ENCODE results near the gene NHLRC2.
"Not testable (repeated sequence)": the region's sequence is repeated elsewhere in the genome, so short reads cannot be mapped to it uniquely, and the experiment has no call there.

The NHLRC2 gene, protein sequence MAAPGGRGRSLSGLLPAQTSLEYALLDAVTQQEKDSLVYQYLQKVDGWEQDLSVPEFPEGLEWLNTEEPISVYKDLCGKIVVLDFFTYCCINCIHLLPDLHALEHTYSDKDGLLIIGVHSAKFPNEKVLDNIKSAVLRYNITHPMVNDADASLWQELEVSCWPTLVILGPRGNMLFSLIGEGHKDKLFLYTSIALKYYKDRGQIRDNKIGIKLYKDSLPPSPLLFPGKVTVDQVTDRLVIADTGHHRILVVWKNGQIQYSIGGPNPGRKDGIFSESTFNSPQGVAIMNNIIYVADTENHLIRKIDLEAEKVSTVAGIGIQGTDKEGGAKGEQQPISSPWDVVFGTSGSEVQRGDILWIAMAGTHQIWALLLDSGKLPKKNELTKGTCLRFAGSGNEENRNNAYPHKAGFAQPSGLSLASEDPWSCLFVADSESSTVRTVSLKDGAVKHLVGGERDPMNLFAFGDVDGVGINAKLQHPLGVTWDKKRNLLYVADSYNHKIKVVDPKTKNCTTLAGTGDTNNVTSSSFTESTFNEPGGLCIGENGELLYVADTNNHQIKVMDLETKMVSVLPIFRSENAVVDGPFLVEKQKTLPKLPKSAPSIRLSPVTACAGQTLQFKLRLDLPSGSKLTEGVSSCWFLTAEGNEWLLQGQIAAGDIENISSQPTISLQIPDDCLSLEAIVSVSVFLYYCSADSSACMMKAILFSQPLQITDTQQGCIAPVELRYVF

DNA sequence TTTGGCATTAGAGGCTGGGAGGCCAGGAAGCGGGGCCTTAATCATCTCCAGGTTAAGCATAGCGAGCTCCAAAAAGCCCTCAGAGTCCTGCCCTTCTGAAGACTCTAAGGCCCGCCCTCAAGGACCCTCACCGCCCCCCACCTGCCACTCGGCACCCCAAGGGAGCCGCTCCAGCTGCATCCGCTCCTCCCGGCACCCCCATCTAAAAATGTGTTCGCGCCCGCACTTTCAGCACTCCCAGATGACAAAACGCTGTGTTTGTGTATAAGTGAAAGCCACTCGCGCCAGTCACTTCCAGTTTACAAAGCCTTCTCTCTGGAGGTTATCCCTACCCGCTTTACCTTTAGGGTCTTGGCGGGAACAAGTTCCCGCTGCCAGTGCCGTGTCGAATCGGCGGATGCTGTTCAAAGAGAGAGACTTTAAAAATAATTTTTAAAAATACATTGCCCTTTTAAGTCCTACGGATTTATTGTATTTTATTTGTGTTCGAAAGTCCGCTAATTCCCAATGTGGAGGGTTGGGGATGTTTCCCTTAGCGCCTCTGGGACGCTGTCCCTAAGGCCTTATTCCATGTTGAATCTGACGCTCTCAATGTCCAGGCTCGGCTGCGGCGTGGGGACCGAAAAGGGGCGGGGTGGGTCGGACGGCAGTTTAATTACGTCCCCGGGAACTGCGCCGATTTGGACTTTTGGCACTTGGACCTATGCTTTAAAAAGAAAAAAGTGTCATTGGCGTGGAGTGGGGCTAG lies at the start of gene NHLRC2, which contains the start of gene DCLRE1A:
Gene NHLRC2, plus strand, starts transcription at position 649 of the 748 bp plus-strand sequence. CDS start 212 bp downstream, outside the sequence.
Gene DCLRE1A, minus strand, starts transcription at position 70 of the 748 bp plus-strand sequence. CDS start 900 bp downstream, outside the sequence.
- peak; percentile 81 for DNase-seq (ENCODE audit: low spot score)

DNA sequence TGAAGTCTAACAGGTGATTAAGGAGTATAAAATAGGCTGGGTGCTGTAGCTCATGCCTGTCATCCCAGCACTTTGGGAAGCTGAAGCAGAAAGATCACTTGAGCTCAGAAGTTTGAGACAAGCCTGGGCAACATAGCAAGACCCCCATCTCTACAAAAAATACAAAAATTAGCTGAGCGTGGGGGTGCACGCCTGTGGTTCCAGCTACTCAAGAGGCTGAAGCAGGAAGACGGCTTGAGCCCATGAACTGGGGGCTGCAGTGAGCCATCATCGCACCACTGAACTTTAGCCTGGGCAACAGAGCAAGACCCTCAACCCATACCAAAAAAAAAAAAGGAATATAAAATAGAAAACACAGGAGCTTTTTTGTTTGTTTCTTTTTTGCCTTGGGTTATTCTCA lies 48.0 kb upstream of the NHLRC2 start:
- no peak for DNase-seq (ENCODE audit: low spot score)

DNA sequence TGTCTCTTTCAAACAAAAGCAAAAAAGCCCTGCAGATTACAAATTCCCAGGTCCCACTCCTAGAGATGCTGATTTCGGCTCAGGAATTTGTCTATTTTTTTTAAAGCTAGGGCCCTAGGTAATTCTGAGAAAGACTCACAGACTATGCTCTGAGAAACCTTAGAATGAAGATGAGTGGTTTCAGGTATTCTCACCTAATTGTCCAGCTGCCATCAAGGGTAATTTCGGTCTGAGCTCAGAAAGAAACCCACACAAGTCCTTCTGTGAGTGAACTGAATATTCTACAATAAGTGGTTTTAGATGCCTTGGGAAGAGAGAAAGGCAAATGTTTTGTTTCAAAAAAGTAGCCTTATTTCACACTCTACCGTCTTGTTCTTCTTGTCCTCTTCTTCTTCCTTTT lies 46.3 kb upstream of the NHLRC2 start:
- no peak for DNase-seq (ENCODE audit: low spot score)

DNA sequence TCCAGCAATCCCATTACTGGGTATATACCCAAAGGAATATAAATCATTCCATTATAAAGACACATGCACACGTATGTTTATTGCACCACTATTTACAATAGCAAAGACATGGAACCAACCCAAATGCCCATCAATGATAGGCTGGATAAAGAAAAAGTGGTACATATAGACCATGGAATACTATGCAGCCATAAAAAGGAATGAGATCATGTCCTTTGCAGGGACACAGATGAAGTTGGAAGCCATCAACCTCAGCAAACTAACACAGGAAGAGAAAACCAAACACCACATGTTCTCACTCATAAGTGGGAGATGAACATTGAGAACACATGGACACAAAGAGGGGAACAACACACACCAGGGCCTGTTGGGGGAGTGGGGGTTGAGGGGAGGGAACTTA lies 39.8 kb upstream of the NHLRC2 start:
- DNase-seq (ENCODE audit: low spot score), result not testable (repeated sequence)

DNA sequence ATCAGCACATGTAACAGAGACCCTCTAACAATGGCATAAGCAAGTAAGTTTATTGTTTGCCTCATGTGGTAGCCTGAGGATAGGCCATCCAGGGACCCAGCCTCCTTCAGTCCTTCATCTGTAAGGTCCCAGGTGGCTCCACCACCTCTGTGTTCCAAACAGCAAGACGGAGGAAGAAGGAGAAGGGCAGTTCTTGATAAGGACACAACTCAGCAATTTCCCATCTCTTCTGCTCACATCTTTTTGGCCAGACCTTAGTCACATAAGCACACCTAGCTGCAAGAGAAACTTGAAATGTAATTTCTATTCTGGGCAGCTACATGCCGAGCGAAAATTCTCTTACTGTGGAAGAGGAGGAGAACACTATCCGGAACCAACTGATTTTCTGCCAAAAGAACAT lies 34.5 kb upstream of the NHLRC2 start:
- DNase-seq (ENCODE audit: low spot score), result no peak

DNA sequence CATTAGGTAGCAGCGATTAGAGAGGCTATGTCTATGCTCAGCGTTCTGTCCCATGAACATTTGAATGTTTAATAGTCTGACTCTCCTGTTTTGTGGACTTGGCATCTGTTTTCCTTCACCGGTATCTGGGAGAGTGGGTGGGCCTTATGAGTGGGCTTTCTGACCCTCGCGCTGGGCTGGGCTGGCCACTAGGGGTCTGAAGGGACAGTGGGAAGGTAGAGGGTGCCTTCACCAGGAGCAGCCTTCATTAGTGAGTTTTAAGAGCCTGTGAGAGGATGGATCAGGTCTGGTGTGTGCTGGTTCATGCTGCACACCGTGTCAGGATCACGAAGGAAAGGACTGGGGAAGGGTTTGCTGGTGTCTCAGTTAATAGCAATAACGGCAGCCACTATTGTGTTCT lies 34.0 kb upstream of the NHLRC2 start:
- DNase-seq (ENCODE audit: low spot score), result no peak

DNA sequence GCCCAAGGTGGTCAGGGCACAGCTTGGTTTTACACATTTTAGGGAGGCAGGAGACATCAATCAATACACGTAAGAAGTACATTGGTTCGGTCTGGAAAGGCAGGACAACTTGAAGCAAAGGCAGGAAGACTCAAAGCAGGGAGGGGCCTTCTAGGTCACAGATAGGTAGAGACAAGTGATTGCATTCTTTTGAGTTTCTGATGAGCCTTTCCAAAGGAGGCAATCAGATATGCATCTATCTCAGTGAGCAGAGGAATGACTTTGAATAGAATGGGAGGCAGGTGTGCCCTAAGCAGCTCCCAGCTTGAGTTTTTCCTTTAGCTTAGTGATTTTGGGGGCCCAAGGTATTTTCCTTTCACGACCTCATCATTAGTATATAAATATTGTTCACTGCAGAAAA lies 33.2 kb upstream of the NHLRC2 start:
- DNase-seq (ENCODE audit: low spot score), result not testable (repeated sequence)

DNA sequence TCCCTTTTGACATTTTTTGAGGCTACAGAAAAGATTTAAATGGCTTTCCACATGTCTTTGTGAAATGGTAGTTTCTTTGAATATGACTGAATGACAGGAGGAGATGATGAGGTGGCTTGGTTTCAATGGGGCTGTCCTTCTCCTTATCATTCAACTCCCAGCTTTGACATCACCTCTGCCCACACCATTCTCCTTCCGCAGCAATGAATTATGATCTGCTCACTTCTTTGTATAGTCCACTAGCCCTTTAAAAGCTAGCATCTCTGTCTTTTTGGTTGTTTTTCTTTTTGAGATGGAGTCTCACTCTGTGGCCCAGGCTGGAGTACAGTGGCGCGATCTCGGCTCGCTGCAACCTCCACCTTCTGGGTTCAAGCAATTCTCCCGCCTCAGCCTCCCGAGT lies 32.3 kb upstream of the NHLRC2 start:
- no peak for DNase-seq (ENCODE audit: low spot score)

DNA sequence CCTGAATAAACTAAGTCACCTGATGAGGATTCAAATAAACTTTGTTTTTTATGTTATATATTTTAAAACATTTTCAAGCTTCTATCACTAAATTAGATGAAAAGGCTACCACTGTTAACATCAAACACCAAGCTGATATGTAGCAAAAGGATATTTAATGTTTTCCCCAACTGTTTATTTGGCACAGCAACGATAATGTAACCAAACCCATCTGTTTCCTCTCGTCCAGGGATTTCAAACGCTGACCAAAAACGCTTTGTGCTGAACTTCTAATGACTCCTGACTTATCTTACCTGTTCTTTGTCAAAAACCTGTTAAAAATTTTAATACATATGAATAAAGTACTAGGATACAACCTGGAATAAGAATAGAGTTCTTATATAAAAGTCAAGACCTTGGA lies 31.1 kb upstream of the NHLRC2 start:
- no peak for DNase-seq (ENCODE audit: low spot score)

DNA sequence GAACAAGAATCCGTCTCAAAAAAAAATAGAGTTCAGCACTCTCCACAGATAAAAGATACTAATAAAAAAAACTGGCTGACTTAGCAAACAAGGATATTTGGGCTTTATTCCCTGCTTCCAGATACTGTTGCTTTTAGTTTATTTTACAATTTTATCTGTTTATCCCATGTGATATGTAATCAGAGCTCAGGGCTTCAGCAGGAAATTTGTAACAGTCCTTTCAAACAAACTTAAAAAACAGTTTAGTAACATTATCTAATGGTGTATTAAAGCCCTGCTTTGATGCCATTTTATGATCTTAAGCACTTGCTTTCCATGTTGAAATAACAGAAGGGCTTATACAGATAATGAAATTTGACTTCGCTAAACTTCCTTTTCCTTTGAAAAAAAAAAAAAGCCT lies 28.7 kb upstream of the NHLRC2 start:
- no peak for DNase-seq (ENCODE audit: low spot score)

DNA sequence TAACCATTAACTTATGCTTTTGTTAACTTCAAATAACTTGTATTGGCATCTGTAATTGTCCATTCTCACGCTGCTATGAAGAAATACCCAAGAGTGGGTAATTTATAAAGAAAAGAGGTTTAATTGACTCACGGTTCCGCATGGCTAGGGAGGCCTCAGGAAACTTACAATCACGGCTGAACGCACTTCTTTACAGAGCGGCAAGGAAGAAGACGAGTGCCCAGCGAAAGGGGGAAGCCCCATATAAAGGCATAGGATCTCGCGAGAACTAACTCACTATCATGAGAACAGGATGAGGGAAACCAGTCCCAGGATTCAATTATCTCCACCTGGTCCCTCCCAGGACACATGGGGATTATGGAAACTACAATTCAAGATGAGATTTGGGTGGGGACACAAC lies 25.9 kb upstream of the NHLRC2 start:
- DNase-seq (ENCODE audit: low spot score), result not testable (repeated sequence)

DNA sequence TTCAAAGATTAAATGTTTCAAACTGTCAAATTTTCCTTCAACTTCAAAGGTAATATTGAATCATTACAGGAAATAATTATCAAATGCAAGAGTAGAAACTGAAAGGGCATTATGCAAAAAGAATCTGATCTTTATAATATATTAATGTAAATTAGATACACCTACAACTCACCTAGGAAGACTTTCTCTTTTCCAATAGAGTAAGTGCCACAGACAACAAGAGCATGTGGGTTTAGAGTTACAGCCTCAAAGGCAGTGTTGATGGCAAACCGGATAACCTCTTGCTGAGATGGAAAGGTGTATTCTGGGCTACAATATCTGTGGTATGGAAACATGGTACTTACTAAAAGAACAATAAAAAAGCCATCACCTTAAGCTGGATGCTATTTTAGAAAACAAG lies 12.3 kb upstream of the NHLRC2 start:
- no peak for DNase-seq (ENCODE audit: low spot score)

DNA sequence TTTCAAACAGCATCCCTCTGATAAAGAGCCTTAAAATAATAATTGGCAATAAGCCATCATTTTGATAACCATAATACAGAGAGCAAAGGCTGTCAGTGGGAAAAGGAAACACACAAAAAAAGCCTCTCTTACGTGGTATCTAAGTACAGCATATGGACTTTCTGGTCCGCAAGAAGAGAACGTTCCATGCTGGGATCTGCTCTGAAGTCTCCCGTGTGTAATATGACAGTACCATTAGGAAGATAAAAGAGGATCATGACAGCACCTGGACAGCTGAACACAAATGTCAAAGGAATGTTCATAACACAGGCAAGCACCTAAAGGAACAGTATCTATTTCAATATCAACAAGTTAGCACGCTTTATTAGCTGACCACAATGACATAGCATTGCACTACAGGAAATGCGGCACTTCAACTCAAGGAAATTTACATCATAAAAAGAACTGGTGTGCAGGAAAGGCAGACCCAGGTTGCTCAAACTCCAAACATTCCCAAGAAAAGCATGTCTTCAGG lies 10.4 kb upstream of the NHLRC2 start:
- DNase-seq (ENCODE audit: low spot score), result no peak

DNA sequence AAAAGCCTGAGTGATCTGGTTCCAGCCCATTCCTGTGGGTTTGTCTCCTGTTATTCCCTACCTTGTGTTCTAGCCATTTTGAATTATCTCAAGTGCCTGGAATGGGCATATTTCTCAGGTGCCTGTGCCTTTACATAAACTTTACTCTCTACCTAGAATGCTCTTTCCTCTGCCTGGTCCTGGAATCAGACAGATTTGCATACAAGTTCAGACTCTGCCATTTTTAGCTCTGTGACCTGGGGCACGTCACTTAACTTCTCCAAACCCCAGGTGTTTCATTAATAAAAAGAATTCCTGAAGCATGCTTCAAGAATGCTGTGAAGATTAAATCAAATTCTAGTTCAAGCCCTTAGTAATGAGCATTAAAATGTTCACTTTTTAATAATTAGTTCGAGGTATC lies 8.4 kb upstream of the NHLRC2 start:
- DNase-seq (ENCODE audit: low spot score), result no peak

DNA sequence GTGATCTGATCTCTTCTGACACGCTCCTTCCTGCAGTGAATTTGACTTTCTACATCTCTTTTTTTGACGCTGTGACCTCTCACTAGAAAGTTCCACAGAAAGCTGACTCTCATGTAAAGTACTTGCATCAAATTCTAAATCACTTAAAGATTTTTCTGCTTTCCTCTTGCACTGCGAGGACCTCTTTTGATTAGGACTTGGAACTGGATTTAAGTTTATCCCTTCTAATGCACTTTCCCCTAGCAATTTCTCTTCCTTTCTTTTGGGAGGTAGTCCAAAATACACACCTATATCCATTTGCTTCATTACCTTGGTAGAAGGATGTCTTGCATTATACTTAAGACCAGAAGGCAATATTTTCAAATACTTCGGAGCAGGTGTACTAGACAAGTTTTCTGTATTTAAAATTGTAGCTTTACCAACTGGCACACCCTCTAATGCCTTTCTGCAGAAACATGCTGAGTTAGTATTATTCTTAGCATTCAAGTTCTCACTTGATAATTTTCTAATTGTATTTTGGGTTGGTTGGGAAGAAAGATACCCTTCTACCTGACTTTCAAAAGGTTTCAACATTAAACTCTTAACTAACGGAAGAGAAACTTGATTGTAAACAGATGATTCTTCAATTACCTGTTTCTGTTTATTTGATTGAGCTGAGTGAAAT lies 5.2 kb upstream of the NHLRC2 start:
- no peak for DNase-seq (ENCODE audit: low spot score)

DNA sequence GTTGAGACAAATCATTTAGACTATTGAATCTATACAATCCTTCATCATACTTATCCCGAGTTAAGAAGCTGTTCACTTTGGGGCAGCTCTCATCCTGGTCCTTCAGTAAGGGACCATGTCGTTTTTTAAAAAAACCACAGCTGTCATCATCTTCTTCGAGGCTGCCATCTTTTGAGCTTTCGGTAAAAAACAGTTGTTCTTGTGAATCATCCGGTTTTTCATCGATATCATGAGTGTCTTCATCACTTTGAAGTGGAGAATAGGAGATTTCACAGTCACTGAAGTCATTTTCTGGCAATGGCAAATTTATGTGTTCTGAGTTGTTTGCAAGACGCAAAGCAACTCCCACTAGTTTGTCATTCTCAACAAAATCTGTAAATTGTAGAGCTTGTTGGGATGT lies 4.5 kb upstream of the NHLRC2 start:
- DNase-seq (ENCODE audit: low spot score), result no peak

DNA sequence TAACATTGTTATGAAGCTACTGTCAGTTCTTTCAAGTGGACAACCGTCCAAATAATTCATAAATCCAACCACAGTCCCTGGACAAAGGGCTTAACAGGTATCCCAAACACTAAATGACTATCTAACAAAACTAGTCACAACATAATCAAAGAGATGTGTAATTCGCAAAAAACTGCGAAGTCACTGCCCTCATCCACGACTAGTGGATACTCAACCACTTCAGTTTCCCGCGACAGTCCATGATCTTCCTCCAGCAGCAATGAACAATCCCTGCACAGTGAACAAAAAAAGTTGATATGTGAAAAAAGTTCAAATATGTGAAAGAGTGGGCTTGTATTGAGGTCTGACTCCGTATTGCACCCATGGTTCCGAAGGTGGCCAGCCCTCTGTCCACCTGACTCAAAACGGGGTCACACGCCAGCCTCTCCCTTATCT lies 866 bp upstream of the NHLRC2 start:
- DNase-seq (ENCODE audit: low spot score), result no peak

DNA sequence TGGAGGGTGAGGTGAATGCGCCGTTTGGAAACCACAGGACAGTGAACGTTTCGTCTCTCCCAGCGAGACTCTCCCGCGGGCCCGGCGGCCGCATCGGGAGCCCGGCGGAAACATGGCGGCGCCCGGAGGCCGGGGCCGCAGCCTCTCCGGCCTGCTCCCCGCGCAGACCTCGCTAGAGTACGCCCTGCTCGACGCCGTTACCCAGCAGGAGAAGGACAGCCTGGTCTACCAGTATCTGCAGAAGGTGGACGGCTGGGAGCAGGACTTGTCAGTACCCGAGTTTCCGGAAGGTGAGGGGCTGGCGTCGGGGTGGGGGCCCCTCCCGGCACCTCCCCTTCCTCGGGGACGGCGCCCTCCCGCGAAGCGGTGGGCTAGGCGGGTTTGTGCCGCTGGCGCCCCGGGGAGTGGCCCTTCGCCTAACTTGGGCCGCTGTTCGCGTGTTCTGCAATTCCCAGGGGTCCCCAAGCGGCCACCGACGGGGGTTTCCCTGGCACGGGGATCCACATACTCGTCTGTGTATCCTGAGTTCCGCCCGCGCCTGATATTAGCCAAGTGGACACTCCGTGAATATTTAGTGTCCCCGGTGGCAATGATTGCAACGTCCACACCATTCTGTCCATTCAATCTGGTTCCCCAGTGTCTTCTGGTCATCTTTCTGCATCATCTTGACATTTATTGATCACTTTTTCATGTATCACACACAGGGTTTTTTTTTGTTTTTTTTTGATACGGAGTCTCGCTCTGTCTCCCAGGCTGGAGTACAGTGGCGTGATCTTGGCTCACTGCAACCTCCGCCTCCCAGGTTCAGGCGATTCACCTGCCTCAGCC lies 514 bp downstream of the NHLRC2 start:
- DNase-seq (ENCODE audit: low spot score), result peak; percentile 66

DNA sequence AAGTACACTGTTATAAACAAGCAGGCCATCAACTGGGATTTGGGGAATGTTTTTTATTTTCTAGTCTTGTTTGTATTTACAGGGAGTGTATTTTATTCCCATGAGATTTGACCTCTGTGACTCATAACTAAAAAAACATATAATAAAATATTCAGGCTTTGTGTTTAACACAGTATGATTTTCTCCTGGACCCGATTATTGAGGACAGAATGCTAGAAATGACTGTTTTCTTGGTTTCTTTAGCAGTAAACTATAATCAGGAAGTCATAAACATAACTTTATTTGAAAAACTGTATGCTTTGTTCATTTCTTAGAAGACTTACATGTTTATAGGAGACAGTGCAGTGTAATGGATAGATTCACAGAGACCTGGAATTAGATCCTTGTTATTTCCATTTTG lies 2.1 kb downstream of the NHLRC2 start:
- DNase-seq (ENCODE audit: low spot score), result peak; percentile 36

DNA sequence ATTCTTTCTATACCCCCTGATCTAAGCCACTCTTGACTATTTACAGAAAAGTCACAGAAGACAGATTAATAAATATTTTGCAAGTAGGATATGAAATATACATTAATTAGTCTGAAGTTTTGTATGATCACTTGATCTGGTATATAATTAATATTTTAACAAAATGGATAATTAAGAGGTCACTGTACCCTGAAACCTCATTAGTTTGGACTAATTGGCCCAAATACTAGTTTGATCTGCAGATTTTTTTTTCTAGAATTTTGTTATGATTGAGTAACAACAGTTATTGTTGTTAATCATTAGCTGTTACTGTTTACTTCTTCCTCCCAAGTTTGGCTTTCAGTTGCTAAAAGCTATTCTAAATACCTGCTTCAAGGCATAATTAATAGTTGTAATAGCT lies 2.7 kb downstream of the NHLRC2 start:
- DNase-seq (ENCODE audit: low spot score), result peak; percentile 50

DNA sequence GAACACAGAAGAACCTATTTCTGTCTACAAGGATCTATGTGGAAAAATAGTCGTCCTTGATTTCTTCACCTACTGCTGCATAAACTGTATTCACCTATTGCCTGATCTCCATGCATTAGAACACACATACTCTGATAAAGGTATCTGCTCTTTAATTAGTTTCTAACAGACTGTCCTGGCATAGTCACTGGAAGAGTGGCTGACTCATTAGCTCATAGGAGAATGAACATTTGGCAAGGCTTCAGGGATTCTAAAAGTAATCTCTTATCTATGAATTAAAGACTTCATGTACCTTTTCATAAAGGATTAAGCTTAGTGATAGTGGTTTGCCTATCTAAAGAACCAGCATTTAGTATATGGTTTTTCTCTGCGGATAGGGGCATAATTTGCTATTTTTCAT lies 4.1 kb downstream of the NHLRC2 start:
- DNase-seq (ENCODE audit: low spot score), result peak; percentile 34

All from RKO (cell line).